Endothelial cell of umbilical vein (primary cell): ENCODE data around the gene PANX3. TPM values are rescaled to one million over a fixed set of nuclear protein-coding genes. Genes with fewer than 3 reads are reported as not detected.

Experiments used
- BruUV-seq: library from RNA; stranded (reverse); fragments of 400-500 nt; replicated peaks from 2 replicates; lab custom pipeline; 2021; lab: Mats Ljungman, UMichigan
- CTCF ChIA-PET: fragments of 300-600, 350-600 bp; sonication (Branson Sonifier 250); formaldehyde crosslinking; loops from one replicate; lab custom pipeline; 2021; ENCODE audit warnings: antibody characterized with exemption, inconsistent platforms; lab: Charles Lee
- POLR2A ChIA-PET: fragments of 300-600, 350-600 bp; sonication (Branson Sonifier 250); formaldehyde crosslinking; loops from one replicate; lab custom pipeline; 2021; ENCODE audit warnings: antibody characterized with exemption, inconsistent platforms; lab: Charles Lee
- DNase-seq: peaks from one replicate; pipeline ENCODE4 v3.0.0-alpha.2; 2011; ENCODE audit warnings: low read depth, low spot score
- FAIRE-seq: peaks from 2 replicates; lab custom pipeline; 2011; peaks lifted over from hg19 to GRCh38; lab: Jason Lieb, UNC
- H2AFZ ChIP-seq: 2 replicates; pipeline ENCODE4 v1.6.0; 2012; ENCODE audit warnings: low read depth, low read length, control low read depth, inconsistent platforms
- H3K27ac ChIP-seq: 2 replicates; pipeline ENCODE4 v1.5.1; 2011; ENCODE audit warnings: low read depth, mild to moderate bottlenecking, control low read depth, low read length, moderate library complexity; ENCODE audit not compliant: insufficient read depth
- H3K27me3 ChIP-seq, 2 experiments: 2 replicates each; pipeline versions ENCODE4 v1.6.0 to v1.6.1; 2011; ENCODE audit warnings: low read length in 2 of 2, mixed read lengths in 1 of 2; ENCODE audit not compliant: control insufficient read depth in 2 of 2, insufficient read depth in 2 of 2
- H3K36me3 ChIP-seq, 2 experiments: 2 replicates in 1 of 2; 3 replicates in 1 of 2; pipeline ENCODE4 v1.5.1; 2011; ENCODE audit warnings: low read length in 2 of 2, mild to moderate bottlenecking in 1 of 2, moderate library complexity in 1 of 2; ENCODE audit not compliant: control insufficient read depth in 2 of 2, insufficient read depth in 2 of 2; ENCODE audit errors: extremely low read depth in 1 of 2
- H3K4me1 ChIP-seq: 3 replicates; pipeline ENCODE4 v1.5.1; 2011; ENCODE audit warnings: mild to moderate bottlenecking, low read length; ENCODE audit not compliant: control insufficient read depth, insufficient read depth; ENCODE audit errors: extremely low read depth
- H3K4me2 ChIP-seq: 2 replicates; pipeline ENCODE4 v1.6.1; 2011; ENCODE audit warnings: low read length, control low read depth, mixed read lengths; ENCODE audit not compliant: insufficient read depth
- H3K4me3 ChIP-seq, 3 experiments: fragments of 200-600 bp in 1 of 3; sonication (generic), shearing (Covaris generic) in 1 of 3; replicated peaks in 1 of 3; 2 replicates each; pipeline ENCODE4 v1.5.1; 2011 to 2016; ENCODE audit warnings: control low read depth in 3 of 3, low read length in 3 of 3, mild to moderate bottlenecking in 2 of 3, inconsistent platforms in 1 of 3, low read depth in 1 of 3, moderate library complexity in 1 of 3; ENCODE audit not compliant: insufficient read depth in 1 of 3
- H3K79me2 ChIP-seq: 2 replicates; pipeline ENCODE4 v1.6.0; 2012; ENCODE audit warnings: low read length, inconsistent platforms; ENCODE audit not compliant: control insufficient read depth, insufficient read depth
- H3K9ac ChIP-seq: replicated peaks from 2 replicates; pipeline ENCODE3; 2011; ENCODE audit warnings: low read length, control low read depth; ENCODE audit not compliant: insufficient read depth; ENCODE audit errors: extremely low read depth
- H3K9me1 ChIP-seq: replicated peaks from 3 replicates; pipeline ENCODE4 v1.6.0; 2011; ENCODE audit warnings: mild to moderate bottlenecking, low read length; ENCODE audit not compliant: control insufficient read depth, insufficient read depth; ENCODE audit errors: extremely low read depth
- H3K9me3 ChIP-seq: replicated peaks from 2 replicates; pipeline ENCODE4 v1.5.1; 2012; ENCODE audit warnings: low read length, inconsistent platforms; ENCODE audit not compliant: control insufficient read depth, insufficient read depth
- H4K20me1 ChIP-seq: replicated peaks from 2 replicates; pipeline ENCODE3; 2011; ENCODE audit warnings: mild to moderate bottlenecking, low read length; ENCODE audit not compliant: control insufficient read depth, insufficient read depth; ENCODE audit errors: extremely low read depth
- EZH2 ChIP-seq: IDR thresholded peaks from 2 replicates; pipeline ENCODE4 v1.6.1; 2012; ENCODE audit warnings: borderline replicate concordance, low read depth, mild to moderate bottlenecking, moderate library complexity, low read length, inconsistent platforms; ENCODE audit not compliant: severe bottlenecking
- FOS ChIP-seq: IDR thresholded peaks from 2 replicates; pipeline ENCODE4 v1.6.1; 2011; ENCODE audit warnings: mild to moderate bottlenecking, low read length, moderate library complexity, borderline replicate concordance; ENCODE audit not compliant: insufficient read depth
- GATA2 ChIP-seq: IDR thresholded peaks from 2 replicates; pipeline ENCODE4 v1.7.0; 2011; ENCODE audit warnings: low read depth, mild to moderate bottlenecking, moderate library complexity, mixed read lengths, low read length; ENCODE audit not compliant: insufficient read length, insufficient read depth
- JUN ChIP-seq: IDR thresholded peaks from 2 replicates; pipeline ENCODE4 v1.6.1; 2011; ENCODE audit warnings: borderline replicate concordance, low read depth; ENCODE audit not compliant: insufficient read length, insufficient read depth
- MAX ChIP-seq: IDR thresholded peaks from 2 replicates; pipeline ENCODE4 v1.6.1; 2011; ENCODE audit not compliant: insufficient read depth, insufficient read length
- MYC ChIP-seq: IDR thresholded peaks from one replicate; pipeline ENCODE4 v1.6.1; 2011; ENCODE audit warnings: mild to moderate bottlenecking, low read depth, low read length
- POLR2A ChIP-seq: IDR thresholded peaks from 2 replicates; pipeline ENCODE4 v1.6.1; 2012; ENCODE audit warnings: low read depth, mild to moderate bottlenecking, control low read depth, low read length
- POLR2AphosphoS5 ChIP-seq: IDR thresholded peaks from 2 replicates; pipeline ENCODE4 v1.6.1; 2012; ENCODE audit warnings: low read depth, mild to moderate bottlenecking, control low read depth, low read length, moderate library complexity; ENCODE audit not compliant: insufficient read depth
- dilution Hi-C: fragments of 300-500 bp; cut with MboI; formaldehyde crosslinking; loops from one replicate; pipeline ENCODE4 v1.15.0; 2019; ENCODE audit warnings: low sequenced_read_pairs; ENCODE audit not compliant: extremely low pct_ligation_motif_present
- intact Hi-C: fragments of 100-400 bp; cut with micrococcal nuclease; formaldehyde crosslinking; loops from one replicate; pipeline ENCODE4 v1.10.0; 2022
- polyA plus RNA-seq, 4 experiments: library from polyadenylated mRNA; depleted of rRNA in 3 of 4; stranded (reverse) in 3 of 4; unstranded in 1 of 4; fragments of >200 nt; gene quantifications; 2 replicates each; pipeline versions ENCODE4 v1.2.1 to v1.2.3, GENCODE V29; 2011 to 2012; ENCODE audit warnings: missing spikeins in 1 of 4
- total RNA-seq: library from RNA; stranded (reverse); gene quantifications from 2 replicates; pipeline ENCODE4 v1.2.3, GENCODE V29; 2021
- TF ChIP-seq, protein P1 (sequence below), 2 donors: IDR thresholded peaks; 1 replicate in 1 of 2; 2 replicates in 1 of 2; pipeline ENCODE4 v1.5.1; 2011; ENCODE audit warnings: low read length in 2 of 2, mild to moderate bottlenecking in 2 of 2, moderate library complexity in 2 of 2, control low read depth in 1 of 2, inconsistent platforms in 1 of 2, low read depth in 1 of 2; ENCODE audit not compliant: insufficient read depth in 1 of 2; ENCODE audit errors: extremely low read depth in 1 of 2

The PANX3 gene
- total and polyA plus RNA-seq, 2 donors (not counting 3 experiments of a cell fraction or from before 2014, with no cell fraction given), result not detected

GRCh38 chr11:124612567-124613246 is 1.5 kb downstream of the PANX3 start:
- DNase-seq (no peak), FAIRE-seq (no peak)
- no peaks in the 10 kb centered on the region for H3K36me3 ChIP-seq
- no peaks in the 10 kb centered on the region for H3K9me3 ChIP-seq
- H3K27ac ChIP-seq, result no peak overlapping the region
- no TSS peak for BruUV-seq
- intact Hi-C loops, result loop anchor here (1.0 kb wide), 1 partner anchor 38 kb away; no protein-coding TSS in a partner anchor
- H3K4me1 ChIP-seq, result no peaks in the 10 kb centered on the region
- no peak overlapping the region for H3K4me2 ChIP-seq
- H3K9ac ChIP-seq, result no peak overlapping the region
- TF ChIP-seq POLR2AphosphoS5 (no peak), GATA2 (no peak), MYC (no peak), FOS (no peak), JUN (no peak), POLR2A (no peak), MAX (no peak), EZH2 (no peak)
- TF ChIP-seq, protein P1, sequence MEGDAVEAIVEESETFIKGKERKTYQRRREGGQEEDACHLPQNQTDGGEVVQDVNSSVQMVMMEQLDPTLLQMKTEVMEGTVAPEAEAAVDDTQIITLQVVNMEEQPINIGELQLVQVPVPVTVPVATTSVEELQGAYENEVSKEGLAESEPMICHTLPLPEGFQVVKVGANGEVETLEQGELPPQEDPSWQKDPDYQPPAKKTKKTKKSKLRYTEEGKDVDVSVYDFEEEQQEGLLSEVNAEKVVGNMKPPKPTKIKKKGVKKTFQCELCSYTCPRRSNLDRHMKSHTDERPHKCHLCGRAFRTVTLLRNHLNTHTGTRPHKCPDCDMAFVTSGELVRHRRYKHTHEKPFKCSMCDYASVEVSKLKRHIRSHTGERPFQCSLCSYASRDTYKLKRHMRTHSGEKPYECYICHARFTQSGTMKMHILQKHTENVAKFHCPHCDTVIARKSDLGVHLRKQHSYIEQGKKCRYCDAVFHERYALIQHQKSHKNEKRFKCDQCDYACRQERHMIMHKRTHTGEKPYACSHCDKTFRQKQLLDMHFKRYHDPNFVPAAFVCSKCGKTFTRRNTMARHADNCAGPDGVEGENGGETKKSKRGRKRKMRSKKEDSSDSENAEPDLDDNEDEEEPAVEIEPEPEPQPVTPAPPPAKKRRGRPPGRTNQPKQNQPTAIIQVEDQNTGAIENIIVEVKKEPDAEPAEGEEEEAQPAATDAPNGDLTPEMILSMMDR (IDR thresholded peaks at IDR 0.05; ENCODE audit: extremely low read depth in 1 of 2, insufficient read depth in 1 of 2, low read depth in 1 of 2, low read length in 2 of 2), result no peak
- no peaks in the 10 kb centered on the region for H3K79me2 ChIP-seq
- CTCF ChIA-PET, result interaction anchor here (0.9 kb wide), 1 partner anchor 17 kb away, joined by 4 read pairs; no protein-coding TSS in a partner anchor
- H3K9me1 ChIP-seq, result no peaks in the 10 kb centered on the region
- dilution Hi-C loops, result no loop called here
- no peaks in the 10 kb centered on the region for H4K20me1 ChIP-seq
- POLR2A ChIA-PET, result no interaction called here
- no peak overlapping the region for H2AFZ ChIP-seq
- peaks cover 0 to 8% of the 10 kb centered on the region in 2 experiments for H3K27me3 ChIP-seq
- H3K4me3 ChIP-seq, result no peak overlapping the region
